ENCODE data around the gene KCTD10. TPM values are rescaled to one million over a fixed set of nuclear protein-coding genes. Genes with fewer than 3 reads are reported as not detected.

The KCTD10 gene
- total RNA-seq, 2 donors from 2014 or later = 34.4 to 55.9 TPM

DNA sequence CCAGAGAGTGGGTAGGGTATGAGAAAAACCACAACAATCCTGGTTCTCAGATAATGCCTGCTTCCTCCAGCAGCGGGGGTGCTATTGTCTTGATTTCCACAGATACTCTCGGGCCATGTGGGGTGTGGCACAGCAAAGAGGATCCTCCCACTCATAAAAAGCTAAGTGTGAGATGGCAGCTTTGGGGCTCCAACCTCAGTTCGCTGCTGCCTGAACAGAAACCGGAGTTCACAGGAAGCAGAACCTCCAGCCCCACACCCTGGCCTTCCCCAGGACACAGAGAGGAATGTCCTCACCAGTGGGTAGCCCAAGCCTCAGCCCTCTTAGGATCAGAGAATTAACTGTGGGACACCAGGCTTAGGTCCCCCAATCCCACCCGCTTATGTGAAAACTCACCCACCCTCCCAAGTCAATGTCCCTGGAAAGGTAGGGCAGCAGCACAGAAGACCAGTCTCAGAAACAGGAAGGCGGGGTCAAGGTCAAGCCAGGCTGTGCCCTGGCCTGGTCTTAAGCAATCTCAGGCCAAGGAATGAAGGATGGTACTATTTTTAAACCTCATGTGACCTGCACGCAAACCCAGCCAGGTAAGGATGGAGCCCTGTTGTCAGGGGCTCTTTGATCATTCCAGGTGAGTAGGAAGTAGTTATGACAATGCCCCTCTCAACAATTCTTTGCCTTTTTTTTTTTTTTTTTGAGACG lies 9.0 kb downstream of the KCTD10 start:
- no peaks in the 10 kb centered on the region for H3K27me3 ChIP-seq
- peaks cover 0 to 79% of the 10 kb centered on the region in 2 donors for H3K4me1 ChIP-seq
- no peak overlapping the region for H3K4me3 ChIP-seq
- DNase-seq (ENCODE audit: low spot score) = no peak
- no peaks in the 10 kb centered on the region for H3K9me3 ChIP-seq
- H3K36me3 ChIP-seq = peaks cover 10% of the 10 kb centered on the region
- peak overlapping the region; percentile 94 to 99 for H3K27ac ChIP-seq
- TF ChIP-seq, protein P1, sequence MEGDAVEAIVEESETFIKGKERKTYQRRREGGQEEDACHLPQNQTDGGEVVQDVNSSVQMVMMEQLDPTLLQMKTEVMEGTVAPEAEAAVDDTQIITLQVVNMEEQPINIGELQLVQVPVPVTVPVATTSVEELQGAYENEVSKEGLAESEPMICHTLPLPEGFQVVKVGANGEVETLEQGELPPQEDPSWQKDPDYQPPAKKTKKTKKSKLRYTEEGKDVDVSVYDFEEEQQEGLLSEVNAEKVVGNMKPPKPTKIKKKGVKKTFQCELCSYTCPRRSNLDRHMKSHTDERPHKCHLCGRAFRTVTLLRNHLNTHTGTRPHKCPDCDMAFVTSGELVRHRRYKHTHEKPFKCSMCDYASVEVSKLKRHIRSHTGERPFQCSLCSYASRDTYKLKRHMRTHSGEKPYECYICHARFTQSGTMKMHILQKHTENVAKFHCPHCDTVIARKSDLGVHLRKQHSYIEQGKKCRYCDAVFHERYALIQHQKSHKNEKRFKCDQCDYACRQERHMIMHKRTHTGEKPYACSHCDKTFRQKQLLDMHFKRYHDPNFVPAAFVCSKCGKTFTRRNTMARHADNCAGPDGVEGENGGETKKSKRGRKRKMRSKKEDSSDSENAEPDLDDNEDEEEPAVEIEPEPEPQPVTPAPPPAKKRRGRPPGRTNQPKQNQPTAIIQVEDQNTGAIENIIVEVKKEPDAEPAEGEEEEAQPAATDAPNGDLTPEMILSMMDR (IDR thresholded peaks at IDR 0.05) = no peak

DNA sequence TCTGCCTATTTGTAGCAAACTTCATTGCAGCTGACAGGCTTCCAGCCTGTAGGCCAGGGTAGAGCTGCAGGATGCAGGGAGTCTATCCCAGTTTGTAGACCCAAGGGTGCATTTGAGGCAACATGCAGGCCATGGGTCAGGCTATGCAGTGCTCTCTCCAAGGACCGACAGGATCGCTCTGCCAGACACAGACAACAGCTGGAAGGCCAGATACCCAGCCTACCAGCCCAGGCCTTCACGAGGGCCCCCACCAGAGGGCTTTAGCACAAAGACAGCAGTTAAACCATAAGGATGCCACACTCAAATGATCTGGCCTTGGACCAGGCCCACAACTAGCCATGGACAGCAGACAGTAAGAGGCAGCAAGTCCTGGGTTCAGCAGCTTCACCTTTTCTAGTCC lies 10.3 kb downstream of the KCTD10 start:
- TF ChIP-seq, protein P1 (IDR thresholded peaks at IDR 0.05) = no peak
- H3K4me1 ChIP-seq = peaks cover 0 to 80% of the 10 kb centered on the region in 2 donors
- H3K36me3 ChIP-seq = peaks cover 10% of the 10 kb centered on the region

DNA sequence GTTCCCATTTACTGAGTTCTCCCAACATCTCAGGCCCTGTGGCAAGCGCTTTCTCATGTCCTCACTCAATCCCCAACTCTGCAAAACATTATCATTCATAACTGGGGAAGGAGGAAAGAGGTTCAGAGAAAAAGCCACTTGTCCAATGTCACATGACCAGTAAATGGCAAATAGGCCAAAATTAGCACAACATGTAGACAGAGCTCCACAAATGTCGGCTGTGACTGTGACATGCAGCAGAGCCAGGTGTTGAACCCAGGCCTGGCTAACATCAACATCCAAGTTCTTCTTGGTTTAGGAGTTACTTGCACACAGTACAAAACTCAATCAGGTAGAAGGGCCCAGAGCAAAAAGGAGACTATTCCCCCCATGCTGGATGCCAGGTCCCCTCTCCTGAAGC lies 10.8 kb downstream of the KCTD10 start:
- Histone ChIP-seq H3K4me1 (peaks cover 0 to 86% of the 10 kb centered on the region in 2 donors), H3K36me3 (peaks cover 10% of the 10 kb centered on the region)
- TF ChIP-seq, protein P1 (IDR thresholded peaks at IDR 0.05) = no peak

More for the DNA sequence above, 10.3 kb downstream of the KCTD10 start:
- Histone ChIP-seq H3K27ac (peak overlapping the region; percentile 94 to 99), H3K9me3 (no peaks in the 10 kb centered on the region), H3K4me3 (no peak overlapping the region), H3K27me3 (no peaks in the 10 kb centered on the region)
- no peak for DNase-seq (ENCODE audit: low spot score)

DNA sequence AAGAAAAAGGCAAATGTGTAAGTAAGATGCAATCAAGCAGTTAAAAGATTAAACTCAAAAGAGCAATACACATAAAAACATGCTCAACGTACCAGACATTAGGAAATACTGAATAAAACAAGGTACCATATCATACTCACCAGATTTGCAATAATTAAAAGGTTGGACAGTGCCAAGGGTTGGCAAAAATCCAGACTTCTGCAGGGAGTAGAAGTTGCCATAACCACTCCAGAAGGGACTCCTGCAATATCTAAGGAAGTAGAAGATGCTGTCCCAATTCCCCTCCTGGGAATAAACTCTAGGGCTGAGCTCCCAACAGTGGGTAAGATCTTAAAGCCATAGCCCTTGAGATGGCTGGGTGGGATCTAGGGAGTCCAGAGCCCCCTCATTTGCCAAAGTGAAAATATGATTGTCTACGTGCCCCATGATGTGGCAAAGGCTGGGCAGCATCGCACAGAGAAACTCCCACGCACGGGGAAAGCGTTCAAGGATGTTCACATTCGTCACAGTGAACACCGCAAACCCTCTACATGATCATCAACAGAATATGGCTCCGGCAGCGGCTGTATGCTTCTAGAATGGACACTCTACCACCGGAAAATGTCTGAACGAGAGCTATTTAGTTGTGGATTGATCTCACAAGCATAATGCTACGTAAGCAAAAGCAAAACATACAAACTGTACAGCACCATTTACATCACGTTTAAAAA lies 12.3 kb downstream of the KCTD10 start:
- Histone ChIP-seq H3K36me3 (peaks cover 19% of the 10 kb centered on the region), H3K27me3 (no peaks in the 10 kb centered on the region), H3K4me1 (peaks cover 0 to 92% of the 10 kb centered on the region in 2 donors)

More for the DNA sequence above, 10.8 kb downstream of the KCTD10 start:
- Histone ChIP-seq H3K4me3 (no peak overlapping the region), H3K27me3 (no peaks in the 10 kb centered on the region), H3K9me3 (no peaks in the 10 kb centered on the region), H3K27ac (peak overlapping the region; percentile 94 to 99)
- DNase-seq (ENCODE audit: low spot score) = no peak

DNA sequence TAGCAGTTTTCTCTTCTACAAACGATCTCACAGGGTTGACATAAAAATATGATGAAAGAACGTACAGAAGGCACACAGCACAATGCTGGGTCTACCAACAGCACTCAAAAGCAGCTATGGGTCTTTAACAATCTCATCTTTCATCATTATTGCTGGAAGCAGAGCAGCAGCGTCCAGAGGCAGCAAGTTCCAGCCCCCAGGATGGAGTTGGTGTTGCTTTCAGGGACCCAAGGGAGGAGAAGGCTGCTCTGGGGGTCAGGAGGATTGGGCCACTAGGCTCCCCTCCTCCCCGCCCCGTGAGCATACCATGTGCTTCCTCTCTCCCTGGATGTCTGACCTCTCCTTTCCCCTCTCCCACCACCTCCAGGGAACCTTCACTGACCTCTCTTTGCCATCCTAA lies 13.3 kb downstream of the KCTD10 start:
- Histone ChIP-seq H3K27ac (peak overlapping the region; percentile 94 to 99), H3K4me1 (peaks cover 0 to 97% of the 10 kb centered on the region in 2 donors), H3K4me3 (peak overlapping the region; percentile 5 to 21), H3K36me3 (peaks cover 14% of the 10 kb centered on the region), H3K9me3 (no peaks in the 10 kb centered on the region), H3K27me3 (no peaks in the 10 kb centered on the region)
- TF ChIP-seq, protein P1 (IDR thresholded peaks at IDR 0.05) = no peak
- no peak for DNase-seq (ENCODE audit: low spot score)

More for the DNA sequence above, 12.3 kb downstream of the KCTD10 start:
- Histone ChIP-seq H3K4me3 (no peak overlapping the region), H3K27ac (peak overlapping the region; percentile 94 to 99), H3K9me3 (no peaks in the 10 kb centered on the region)
- TF ChIP-seq, protein P1 (IDR thresholded peaks at IDR 0.05) = no peak
- DNase-seq (ENCODE audit: low spot score) = no peak

All from right atrium auricular region (tissue), 2 donors.